ENCODE results near the gene TNFRSF8.

The TNFRSF8 gene

GRCh38 chr1:12178511-12178910 is 115.4 kb downstream of the TNFRSF8 start:
- DNase-seq, result no peak

GRCh38 chr1:12179111-12179519 is 116.0 kb downstream of the TNFRSF8 start:
- no peak for DNase-seq

- no peak for DNase-seq
These were observed 116.6 kb downstream of the TNFRSF8 start for GRCh38 chr1:12179676-12180075.

GRCh38 chr1:12180315-12180714 is 117.2 kb downstream of the TNFRSF8 start:
- DNase-seq, result no peak

GRCh38 chr1:12180903-12181302 is 117.8 kb downstream of the TNFRSF8 start:
- no peak for DNase-seq

- no peak for DNase-seq
These were observed 118.5 kb downstream of the TNFRSF8 start for GRCh38 chr1:12181568-12181967.

- no peak for DNase-seq
These were observed 119.4 kb downstream of the TNFRSF8 start for GRCh38 chr1:12182410-12182984.

GRCh38 chr1:12183095-12183794 is 120.1 kb downstream of the TNFRSF8 start:
- no peak for DNase-seq

- no peak for DNase-seq
These were observed 121.0 kb downstream of the TNFRSF8 start for GRCh38 chr1:12184008-12184681.

- DNase-seq, result no peak
These were observed 122.2 kb downstream of the TNFRSF8 start for GRCh38 chr1:12185036-12185917.

GRCh38 chr1:12185918-12186678 is 123.0 kb downstream of the TNFRSF8 start:
- no peak for DNase-seq

GRCh38 chr1:12186679-12186985 is 123.5 kb downstream of the TNFRSF8 start:
- DNase-seq, result no peak

GRCh38 chr1:12188115-12188514 is 125.0 kb downstream of the TNFRSF8 start:
- DNase-seq, result no peak

GRCh38 chr1:12188657-12189327 is 125.7 kb downstream of the TNFRSF8 start:
- no peak for DNase-seq

- DNase-seq, result no peak
These were observed 126.2 kb downstream of the TNFRSF8 start for GRCh38 chr1:12189328-12189682.

- DNase-seq, result no peak
These were observed 128.3 kb downstream of the TNFRSF8 start for GRCh38 chr1:12191242-12192032.

All from NCI-H2171 (cell line).